NCI-H1436 treated with DMSO at 0.1 percent for 48 hours (cell line): ENCODE results near the gene STAT4.
"Not testable (repeated sequence)": the region's sequence is repeated elsewhere in the genome, so short reads cannot be mapped to it uniquely, and the experiment has no call there.

Experiments
- DNase-seq: peaks from one replicate; lab custom pipeline; 2025; lab: John Stamatoyannopoulos, UW

The STAT4 gene

DNA sequence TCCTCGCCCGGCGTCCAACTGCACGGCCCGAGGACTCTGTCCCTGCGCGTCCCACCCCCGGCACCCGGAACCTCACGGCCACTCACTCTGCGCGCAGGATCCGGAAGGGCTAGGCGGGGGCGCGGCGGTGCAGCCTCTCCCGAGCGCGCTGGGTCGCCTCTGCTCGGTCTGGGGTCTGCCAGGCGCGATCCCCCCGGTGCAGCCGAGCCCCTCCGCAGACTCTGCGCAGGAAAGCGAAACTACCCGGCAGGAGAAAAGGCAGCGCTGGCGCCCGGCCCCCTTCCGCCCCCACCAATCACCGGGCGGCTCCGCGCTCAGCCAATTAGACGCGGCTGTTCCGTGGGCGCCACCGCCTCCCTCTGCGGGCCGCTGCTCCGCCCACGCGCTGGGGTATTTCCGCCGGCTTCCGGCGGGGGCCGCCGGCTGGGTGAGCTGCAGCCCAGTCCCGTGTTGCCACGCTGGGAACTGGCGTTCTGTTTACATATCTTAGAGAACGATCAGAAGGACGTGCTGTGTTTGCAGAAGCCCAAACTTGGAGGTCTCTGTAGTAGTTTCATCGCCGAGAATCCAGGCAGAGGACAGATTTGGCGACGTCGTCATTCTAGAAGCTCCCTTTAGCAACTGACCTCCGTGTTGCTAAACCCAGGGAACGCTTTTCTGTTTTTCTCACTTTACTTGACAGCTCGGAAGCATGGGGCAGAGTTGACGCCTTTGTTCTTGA lies 136.7 kb downstream of the STAT4 start, which contains the start of gene STAT1:
Gene STAT1, minus strand, starts transcription at position 240 of the 721 bp plus-strand sequence. CDS start 4,168 bp downstream, outside the sequence.
- DNase-seq: peak; percentile 7

DNA sequence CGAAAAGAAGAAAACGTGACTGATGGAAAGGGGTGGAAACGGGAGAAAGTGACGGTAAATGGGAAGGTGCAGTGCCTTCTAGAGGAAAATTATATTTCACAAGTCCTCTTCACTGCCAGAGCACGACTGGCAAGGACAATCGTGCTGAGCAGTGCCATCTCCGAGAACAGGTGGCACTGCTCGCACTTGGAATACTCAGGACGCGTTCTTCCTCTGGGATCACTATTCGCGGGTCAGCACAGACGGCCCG lies 137.2 kb downstream of the STAT4 start:
- no peak for DNase-seq

DNA sequence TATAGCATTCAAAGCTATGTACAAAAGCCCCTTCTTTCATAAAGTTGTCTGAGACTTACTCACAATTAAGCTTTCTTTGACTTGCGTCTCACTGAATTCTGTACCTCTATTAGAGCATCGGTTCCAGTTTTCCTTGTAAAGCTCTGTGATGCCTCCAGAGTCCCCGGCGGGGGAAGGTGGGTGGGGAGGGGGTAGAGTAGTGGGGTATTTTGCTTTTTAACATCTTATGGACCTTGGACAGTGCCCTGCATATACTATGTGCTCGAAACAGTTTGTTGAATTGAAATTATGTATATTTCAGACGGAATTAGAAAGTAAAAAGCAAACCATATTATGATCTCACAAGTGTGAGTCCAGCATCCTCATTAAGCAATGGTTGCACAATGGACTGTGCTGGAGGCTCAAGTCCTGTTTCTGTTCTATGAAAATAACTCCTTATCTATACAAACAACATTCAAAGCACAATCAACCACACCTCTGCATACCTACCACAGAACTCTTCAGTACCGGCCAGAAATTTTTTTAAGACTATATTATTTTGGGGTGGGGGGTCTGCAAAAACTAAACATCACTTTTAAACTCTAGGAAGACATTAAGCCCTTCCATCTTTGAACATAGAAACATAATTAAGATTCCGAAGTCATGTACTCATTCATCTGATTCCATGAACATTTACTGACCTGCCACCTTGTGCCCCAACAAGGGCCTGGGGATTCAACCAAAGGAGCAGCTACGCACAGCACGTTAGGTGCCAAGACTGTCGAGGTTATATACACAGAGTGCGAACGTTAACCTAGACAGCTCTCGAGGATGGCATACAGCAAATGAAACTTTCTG lies 137.7 kb downstream of the STAT4 start:
- no peak for DNase-seq

DNA sequence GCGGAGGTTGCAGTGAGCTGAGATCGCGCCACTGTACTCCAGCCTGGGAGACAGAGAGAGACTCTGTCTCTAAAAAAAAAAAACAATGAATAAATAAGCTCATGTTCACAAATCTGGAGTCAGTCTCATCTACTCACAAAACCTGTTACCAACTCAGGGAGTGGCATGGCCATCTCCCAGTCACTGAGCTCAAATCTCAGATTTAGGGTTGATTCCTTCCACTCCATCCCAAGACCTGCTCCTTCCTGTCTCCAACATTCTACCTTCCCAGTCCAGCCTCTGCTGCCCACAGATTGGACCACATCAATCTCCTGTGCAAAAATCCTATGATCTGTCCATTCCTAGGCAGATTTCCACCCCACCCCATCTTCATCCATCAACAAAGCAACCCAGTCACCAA lies 138.4 kb downstream of the STAT4 start:
- no peak for DNase-seq

DNA sequence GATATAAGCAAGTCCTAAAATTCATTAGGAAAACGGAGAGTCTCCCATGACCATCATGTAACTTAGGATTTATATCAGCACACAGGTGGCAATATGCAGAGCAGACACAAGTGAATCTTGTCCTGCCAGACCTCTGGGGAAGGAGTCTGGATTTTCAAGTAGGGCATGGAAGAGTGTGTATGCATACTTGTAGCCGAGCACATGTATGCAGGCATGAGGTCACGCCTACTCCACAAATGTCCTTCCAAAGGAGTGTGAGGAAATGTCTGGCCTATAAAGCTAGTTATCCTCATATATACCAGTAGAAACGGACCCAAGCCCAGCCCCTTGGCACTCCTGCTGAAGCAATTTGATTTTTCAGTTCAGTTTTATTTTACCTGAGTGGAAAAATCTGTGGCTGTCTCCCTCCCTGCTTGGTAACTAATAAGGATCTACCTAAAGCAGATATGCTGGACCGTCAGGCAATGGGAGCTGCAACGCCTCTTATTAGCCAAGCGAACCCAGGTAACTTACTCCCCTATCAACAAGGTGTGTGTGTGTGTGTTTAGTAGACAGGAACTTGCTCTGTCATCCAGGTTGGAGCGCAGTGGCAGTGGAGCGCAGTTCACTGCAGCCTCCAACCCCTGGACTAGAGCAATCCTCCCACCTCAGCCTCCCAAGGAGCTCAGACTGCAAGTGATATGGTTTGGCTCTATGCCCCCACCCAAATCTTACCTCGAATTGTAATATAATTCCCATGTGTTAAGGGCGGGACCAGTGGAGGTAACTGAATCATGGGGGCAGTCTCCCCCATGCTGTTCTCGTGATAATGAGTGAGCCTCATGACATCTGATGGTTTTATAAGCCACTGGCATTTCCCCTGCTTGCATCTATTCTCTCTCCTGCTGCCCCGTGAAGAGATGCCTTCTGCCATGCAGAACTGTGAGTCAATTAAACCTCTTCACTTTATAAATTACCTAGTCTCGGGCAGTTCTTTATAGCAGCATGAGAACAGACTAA lies 139.6 kb downstream of the STAT4 start:
- DNase-seq: no peak

DNA sequence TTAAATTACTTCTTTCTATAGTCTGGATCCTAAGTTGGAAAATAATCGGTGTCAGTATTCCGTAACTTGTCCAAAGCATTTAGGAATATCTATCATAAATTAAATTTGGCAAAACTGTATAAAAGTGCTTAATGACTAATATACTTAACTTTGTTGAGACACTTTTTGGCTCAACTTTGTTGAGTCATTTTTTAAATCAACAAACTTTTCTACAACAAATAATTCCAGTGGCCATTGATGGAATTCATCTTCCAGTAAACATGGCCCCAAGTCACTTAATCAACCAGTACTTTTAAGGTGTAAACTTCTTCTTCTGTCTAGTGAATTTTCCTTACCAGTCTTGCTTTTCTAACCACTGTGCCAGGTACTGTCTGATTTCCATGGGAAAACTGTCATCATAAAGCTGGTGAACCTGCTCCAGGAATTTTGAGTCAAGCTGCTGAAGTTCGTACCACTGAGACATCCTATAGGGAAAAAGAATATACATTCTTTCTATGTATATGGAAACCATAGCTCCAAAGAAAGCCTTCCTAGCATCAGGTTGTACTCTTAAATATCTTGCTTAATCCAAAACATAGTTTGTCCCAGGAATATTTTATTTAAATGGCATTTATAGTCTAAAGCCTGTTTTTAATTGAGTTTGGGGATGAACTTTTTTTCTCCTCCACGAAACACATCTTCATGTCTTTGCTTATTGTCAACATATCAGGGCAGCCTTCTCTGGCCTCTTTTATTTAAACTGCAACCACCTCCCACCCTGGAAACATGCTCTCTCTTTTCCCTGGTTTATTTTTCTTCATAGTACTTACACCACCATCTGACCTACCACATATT lies 141.0 kb downstream of the STAT4 start:
- no peak for DNase-seq

DNA sequence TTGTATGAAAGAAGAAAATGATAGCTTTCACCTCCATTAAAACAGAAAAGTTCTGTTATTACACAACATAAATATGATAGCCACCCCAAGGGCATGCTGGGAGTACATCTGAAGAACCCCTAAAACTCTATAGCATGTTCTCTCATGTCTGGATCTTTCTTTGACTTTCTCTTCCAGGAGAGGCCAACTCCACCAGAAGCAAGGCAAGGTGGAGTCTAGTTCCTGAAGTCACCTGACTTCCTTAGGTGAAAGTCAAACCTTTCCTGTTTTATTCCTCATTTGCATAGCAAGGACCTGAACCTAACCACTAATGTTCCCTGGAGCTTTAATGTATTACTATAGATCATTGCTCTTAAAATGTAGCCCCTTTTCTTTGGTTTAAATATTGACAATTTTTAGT lies 142.5 kb downstream of the STAT4 start:
- no peak for DNase-seq

DNA sequence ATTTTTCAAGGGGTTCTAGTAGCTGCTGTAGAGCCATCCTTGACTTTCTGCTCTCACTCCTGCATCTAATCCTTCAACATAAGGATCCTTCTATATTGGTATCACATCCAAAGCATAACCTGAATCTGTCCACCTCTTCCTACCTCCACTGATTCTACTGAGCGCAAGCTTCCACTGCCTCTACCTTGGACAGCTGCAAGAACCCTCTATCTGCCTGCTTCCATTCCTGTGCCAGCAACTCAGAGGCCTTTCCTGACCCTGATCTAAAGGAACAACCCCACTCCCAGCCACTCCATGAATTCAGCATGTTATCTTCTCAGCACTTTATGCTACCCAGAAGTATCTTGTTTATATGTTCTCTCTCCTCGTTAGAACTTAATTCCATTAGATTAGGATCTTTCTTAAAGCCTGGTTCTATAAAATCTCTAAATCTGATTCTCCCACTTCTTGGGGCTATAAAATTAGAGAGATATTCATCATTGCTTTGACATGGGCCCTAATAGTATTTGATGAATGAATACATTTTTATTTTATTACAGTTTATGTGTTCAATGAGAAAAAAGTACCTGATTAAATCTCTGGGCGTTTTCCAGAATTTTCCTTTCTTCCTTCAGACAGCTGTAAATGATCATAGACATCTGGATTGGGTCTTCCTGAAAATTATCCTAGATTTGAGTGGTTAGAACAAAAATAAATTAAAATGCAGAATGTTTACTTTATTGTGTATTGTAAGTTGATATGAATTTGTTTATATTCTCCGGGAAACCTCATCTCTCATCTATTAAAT lies 143.6 kb downstream of the STAT4 start:
- no peak for DNase-seq

DNA sequence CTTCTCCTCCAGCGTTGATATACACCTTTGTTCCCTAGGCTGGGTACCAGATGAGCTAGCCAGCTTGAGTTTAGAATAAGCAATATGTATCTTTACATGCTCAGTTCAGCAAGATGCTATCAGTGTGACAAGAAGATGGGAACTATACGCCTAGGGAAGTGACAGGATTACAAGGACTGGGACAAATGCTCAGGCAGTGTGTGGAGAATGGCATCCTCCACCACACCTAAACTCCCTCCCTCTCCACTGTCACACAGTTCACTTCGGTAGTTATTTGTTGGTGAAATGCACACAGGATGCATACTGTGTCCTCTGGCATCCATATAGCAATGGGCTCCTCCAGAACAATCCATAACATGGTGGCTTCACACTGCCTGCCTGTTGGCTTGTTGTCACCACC lies 144.5 kb downstream of the STAT4 start:
- DNase-seq: no peak

DNA sequence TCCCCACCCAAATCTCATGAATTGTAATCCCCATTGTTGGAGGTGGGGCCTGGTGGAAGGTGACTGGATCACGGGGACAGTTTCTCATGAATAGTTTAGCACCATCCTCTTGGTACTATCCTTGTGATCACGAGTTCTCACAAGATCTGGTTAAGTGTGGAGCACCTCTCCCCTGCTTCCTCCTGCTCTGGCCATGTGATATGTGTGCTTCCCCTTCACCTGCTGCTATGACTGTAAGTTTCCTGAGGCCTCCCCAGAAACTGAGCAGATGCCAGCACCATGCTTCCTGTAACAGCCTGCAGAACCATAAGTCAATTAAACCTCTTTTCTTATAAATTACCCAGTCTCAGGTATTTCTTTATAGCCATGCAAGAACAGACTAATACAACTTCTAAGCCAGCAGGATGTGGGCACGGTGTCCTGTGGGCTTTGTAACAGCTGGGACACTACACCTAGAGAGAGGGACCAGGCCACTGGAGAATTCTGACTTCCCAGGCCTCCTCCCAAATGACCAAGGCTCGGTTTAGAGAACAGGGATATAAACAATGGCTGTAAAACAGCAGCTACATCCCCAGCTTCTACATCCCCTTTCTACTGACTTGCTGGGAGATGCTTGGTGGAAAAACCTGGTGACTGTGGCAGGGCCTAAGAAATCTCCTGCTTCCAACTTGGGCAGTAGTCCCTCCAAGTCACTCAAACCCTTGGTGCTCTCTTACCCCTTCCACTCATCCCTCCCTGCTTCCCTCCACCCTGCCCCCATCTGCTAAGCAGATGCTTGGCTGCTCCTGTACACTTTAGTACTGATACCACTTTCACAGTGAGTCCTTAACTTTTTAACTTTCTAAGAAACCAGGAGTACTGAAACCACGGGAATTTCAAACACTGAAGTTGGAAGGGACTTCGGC lies 147.1 kb downstream of the STAT4 start:
- DNase-seq: no peak

DNA sequence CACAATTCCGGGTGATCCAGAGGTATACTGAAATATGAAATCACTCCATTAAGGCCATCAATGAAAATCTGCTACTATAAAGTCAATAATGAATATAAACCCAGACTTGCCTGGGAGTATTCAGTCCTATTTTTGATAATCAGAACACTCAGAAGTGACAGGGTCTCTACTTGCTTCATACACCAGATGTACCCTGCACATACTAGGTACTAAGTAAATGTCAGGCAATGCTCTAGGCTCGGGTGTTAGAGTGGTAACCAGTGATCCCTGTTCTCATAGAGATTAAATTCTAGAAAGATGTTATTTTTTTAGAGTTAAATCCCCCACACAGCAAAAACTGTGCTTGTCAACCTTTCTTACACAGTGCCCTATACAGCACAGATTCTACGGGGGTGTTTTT lies 149.2 kb downstream of the STAT4 start:
- no peak for DNase-seq

DNA sequence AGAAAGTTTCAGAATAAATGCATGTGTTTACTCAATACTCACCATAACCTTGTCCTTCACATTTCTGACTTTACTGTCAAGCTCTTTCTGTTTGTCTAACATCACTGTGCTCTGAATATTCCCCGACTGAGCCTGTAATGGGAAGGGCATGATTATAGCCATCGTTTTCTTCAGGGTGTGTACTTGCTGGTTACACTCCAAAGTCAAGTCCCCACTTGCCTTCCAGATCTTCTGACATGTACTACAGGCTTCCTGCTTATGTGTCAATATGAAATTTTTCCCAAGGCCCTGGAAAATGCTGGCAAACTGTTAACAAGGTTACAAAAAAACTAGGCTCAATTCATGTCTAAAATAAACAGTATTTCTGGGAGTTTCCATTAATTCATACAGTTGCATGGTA lies 149.8 kb downstream of the STAT4 start:
- DNase-seq: no peak

DNA sequence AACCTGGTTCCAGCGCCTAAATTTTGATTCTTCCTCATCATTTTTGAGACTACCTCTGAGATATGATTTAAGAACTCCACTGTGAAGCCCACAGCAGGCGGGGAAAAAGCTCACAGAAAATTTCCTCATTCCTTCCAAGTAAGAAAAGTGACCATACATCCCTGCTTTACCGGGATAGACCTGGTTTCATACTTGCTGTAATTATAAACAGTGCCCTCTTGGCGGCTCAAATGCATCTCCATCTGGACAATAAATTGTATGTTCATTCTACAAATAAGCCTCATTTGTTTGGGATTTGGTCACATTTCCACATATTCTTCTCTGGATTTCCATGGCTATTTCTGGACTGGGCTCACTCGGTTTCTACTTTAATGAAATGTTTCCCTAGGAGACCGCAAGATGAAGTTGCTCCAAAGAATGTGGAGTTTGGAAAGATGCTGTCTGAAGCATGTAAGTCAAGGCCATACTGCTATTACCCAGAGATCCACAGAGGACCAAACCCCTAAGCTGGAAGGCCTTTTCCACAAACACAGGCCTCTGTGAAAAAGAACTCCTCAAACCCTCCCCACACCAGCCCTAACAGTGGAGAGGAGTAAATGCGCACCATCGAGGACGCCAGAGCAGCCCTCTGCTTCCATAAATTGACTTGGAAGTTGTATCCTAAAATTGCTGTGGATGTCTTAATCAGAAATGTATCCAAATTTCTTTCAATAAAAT lies 150.7 kb downstream of the STAT4 start:
- no peak for DNase-seq

DNA sequence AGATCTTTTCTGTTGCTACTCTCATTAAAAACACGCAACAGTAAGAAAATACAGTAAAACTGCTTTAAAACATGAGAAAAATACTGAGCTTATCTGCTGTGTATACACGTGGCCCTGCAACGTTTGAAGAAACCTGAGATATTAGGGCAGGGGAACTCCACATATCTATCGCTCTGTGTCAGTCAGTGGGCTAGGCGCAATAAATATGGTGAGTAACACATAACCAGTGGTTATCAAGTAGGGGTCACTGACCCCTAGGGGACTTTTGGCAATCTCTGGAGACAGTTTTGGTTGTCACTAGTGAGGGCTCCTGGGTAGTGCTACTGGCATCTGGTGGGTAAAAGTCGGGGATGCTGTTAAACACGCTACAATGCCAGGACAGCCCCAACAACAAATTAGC lies 151.7 kb downstream of the STAT4 start:
- DNase-seq: no peak

DNA sequence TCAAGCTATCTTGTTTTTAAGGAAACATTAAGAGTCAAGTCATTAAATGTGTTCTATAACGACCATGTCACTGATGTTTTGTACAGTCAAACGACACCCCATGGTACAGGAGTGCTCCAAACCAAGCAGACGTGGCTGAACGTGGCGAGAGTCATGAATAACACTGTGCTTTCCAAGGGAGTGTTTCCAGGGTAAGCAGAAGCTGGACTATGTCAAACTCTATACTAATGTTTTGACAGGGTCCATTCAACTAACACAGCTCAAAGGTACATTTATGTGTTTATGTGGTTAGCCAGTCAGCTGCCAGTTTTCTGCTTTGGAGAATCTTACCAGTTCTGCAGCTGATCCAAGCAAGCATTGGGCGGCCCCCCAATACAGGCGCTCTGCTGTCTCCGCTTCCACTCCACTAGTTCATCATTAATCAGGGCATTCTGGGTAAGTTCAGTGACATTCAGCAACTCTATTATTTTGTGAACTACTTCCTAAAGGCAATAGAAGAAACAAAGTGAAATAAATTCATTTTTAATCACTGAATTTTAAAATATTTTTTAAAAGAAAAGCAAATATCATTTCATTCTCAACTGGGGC lies 153.2 kb downstream of the STAT4 start:
- DNase-seq: no peak

DNA sequence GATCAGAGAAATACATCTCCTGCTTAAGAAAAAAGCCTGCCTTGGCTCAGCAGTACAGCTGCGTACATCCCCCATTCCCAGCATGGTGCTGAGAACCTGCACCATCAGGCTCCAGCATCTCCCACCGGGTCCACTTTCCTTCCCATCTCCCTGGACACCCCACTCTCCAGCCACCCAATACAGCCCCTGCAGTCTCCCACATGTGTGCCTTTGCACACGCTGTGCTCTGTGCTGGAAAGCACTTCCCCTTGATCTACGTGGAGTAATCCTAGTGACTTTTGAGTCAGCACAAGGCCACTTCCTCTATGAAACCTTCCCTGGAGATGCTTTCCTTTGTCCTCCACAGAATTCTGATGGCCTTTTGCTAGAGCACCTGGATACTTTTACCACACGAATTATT lies 153.8 kb downstream of the STAT4 start:
- no peak for DNase-seq

DNA sequence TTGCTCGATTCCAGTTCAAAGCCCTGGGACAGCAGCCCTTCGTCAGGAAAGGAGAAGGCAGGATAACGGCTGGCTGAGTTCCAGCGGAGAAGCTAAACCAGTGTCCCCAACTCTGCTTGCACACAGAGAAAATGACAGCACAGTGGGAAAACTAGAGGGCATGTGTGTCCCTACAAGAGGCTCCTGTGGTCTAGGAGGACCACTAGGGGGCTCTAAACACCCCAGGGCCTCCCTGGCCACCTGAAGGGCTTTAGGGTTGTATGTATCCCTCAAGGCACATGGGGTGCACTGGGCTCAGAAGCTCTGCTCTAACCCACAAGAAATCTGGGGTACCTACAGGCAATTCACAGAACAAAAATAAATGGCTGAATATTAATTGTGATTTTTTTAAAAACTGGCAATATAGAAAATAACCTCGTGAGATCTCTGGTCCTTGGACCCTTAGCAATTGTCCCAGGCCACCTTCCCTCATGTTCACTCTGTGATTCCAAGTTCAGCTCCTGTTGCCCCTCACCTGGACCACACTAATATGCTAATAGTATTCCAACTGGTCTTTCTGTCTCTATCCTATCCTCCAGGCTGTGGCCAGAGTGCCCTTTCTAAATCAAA lies 154.4 kb downstream of the STAT4 start:
- no peak for DNase-seq

DNA sequence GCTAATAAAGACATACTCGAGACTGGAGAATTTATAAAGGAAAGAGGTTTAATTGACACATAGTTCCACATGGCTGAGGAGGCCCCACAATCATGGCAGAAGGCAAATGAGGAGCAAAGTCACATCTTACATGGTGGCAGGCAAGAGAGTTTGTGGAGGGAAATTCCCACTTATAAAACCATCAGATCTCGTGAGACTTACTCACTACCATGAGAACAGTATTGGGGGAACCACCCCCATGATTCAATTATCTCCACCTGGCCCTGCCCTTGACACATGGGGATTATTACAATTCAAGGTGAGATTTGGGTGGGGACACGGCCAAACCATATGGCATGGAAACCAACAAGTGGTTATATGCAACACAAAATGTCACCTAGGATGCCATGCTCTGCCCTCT lies 155.5 kb downstream of the STAT4 start:
- DNase-seq: not testable (repeated sequence)
